PC-9 (cell line): ENCODE data around the gene GNGT1. TPM values are rescaled to one million over a fixed set of nuclear protein-coding genes. Genes with fewer than 3 reads are reported as not detected.

Experiments used
- BruUV-seq: library from RNA; stranded (reverse); fragments of 400-500 nt; replicated peaks from 2 replicates; lab custom pipeline; 2021; lab: Mats Ljungman, UMichigan
- CTCF ChIA-PET: fragments of 300-600 bp; sonication (Branson Sonifier 250); formaldehyde crosslinking; loops from one replicate; lab custom pipeline; 2022; ENCODE audit warnings: antibody characterized with exemption; lab: Charles Lee
- POLR2A ChIA-PET: fragments of 300-600 bp; sonication (Branson Sonifier 250); formaldehyde crosslinking; loops from one replicate; lab custom pipeline; 2022; ENCODE audit warnings: antibody characterized with exemption; ENCODE audit not compliant: unreplicated experiment; lab: Charles Lee
- DNase-seq, 2 experiments: peaks; one replicate each; pipeline versions ENCODE4 v3.0.0 to v3.0.0-alpha.2; 2015 to 2022; ENCODE audit warnings: mixed read lengths in 1 of 2
- H2AFZ ChIP-seq: fragments of 200-600 bp; sonication (generic); 2 replicates; pipeline ENCODE4 v1.8.1; 2017; ENCODE audit warnings: antibody characterized with exemption
- H3F3A ChIP-seq: fragments of 200-600 bp; sonication (generic); 2 replicates; pipeline ENCODE4 v1.8.1; 2017; ENCODE audit warnings: antibody characterized with exemption, mild to moderate bottlenecking, low read depth; ENCODE audit not compliant: insufficient read depth
- H3K27ac ChIP-seq: fragments of 200-600 bp; sonication (generic); 2 replicates; pipeline ENCODE4 v1.6.1; 2016; ENCODE audit warnings: mixed run types
- H3K27me3 ChIP-seq: fragments of 200-600 bp; sonication (generic); 2 replicates; pipeline ENCODE4 v1.6.1; 2016; ENCODE audit warnings: low read depth, mixed run types; ENCODE audit not compliant: insufficient read depth
- H3K36me3 ChIP-seq: fragments of 200-600 bp; sonication (generic); 2 replicates; pipeline ENCODE4 v1.6.1; 2016; ENCODE audit warnings: low read depth, mixed run types
- H3K4me1 ChIP-seq: fragments of 200-600 bp; sonication (generic); replicated peaks from 2 replicates; pipeline ENCODE4 v1.6.1; 2016; ENCODE audit warnings: mixed run types; ENCODE audit not compliant: insufficient read depth
- H3K4me2 ChIP-seq: fragments of 200-600 bp; sonication (generic); 2 replicates; pipeline ENCODE4 v1.6.1; 2017; ENCODE audit warnings: mixed run types
- H3K4me3 ChIP-seq: fragments of 200-600 bp; sonication (generic); 2 replicates; pipeline ENCODE4 v1.6.1; 2016; ENCODE audit warnings: mixed run types
- H3K79me2 ChIP-seq: fragments of 200-600 bp; sonication (generic); 2 replicates; pipeline ENCODE4 v1.6.1; 2017; ENCODE audit warnings: low read depth, mixed run types
- H3K9me2 ChIP-seq: fragments of 200-600 bp; sonication (generic); 2 replicates; pipeline ENCODE4 v1.8.1; 2017; ENCODE audit warnings: mild to moderate bottlenecking; ENCODE audit not compliant: insufficient read depth
- H3K9me3 ChIP-seq: fragments of 200-600 bp; sonication (generic); 2 replicates; pipeline ENCODE4 v1.8.1; 2016; ENCODE audit warnings: low read depth; ENCODE audit not compliant: insufficient read depth
- H4K20me1 ChIP-seq: fragments of 200-600 bp; sonication (generic); 2 replicates; pipeline ENCODE4 v1.8.1; 2017; ENCODE audit not compliant: insufficient read depth
- CTCF ChIP-seq: fragments of 200-600 bp; sonication (generic); conservative IDR thresholded peaks from 2 replicates; pipeline ENCODE4 v1.6.1; 2017; ENCODE audit warnings: mixed run types, antibody characterized with exemption, mild to moderate bottlenecking, moderate library complexity
- EZH2 ChIP-seq: fragments of 200-600 bp; sonication (generic); IDR thresholded peaks from 2 replicates; pipeline ENCODE4 v1.8.0; 2017; ENCODE audit warnings: antibody characterized with exemption, low read depth
- intact Hi-C: fragments of 100-400 bp; cut with micrococcal nuclease; formaldehyde crosslinking; loops from one replicate; pipeline ENCODE4 v1.10.0; 2022; ENCODE audit not compliant: unreplicated experiment
- total RNA-seq: library from RNA; stranded (reverse); gene quantifications from 2 replicates; pipeline ENCODE4 v1.2.3, GENCODE V29; 2021

GNGT1 gene
- total RNA-seq, 1 experiment from 2014 or later = not detected

- Histone ChIP-seq H3K4me2 (no peak overlapping the region), H2AFZ (no peak overlapping the region), H3K27me3 (no peaks in the 10 kb centered on the region), H3K4me1 (no peaks in the 10 kb centered on the region), H3K4me3 (no peak overlapping the region), H3F3A (no peaks in the 10 kb centered on the region), H3K9me3 (no peaks in the 10 kb centered on the region), H3K79me2 (no peaks in the 10 kb centered on the region), H3K27ac (no peak overlapping the region), H4K20me1 (no peaks in the 10 kb centered on the region), H3K9me2 (no peaks in the 10 kb centered on the region), H3K36me3 (no peaks in the 10 kb centered on the region)
- CTCF ChIA-PET = no interaction called here
- TF ChIP-seq CTCF (no peak), EZH2 (no peak)
- intact Hi-C loops = no loop called here
- DNase-seq = no peak
- no TSS peak for BruUV-seq
- POLR2A ChIA-PET = no interaction called here
These were observed 28.7 kb downstream of the GNGT1 start for GRCh38 chr7:93935102-93935501.

DNA sequence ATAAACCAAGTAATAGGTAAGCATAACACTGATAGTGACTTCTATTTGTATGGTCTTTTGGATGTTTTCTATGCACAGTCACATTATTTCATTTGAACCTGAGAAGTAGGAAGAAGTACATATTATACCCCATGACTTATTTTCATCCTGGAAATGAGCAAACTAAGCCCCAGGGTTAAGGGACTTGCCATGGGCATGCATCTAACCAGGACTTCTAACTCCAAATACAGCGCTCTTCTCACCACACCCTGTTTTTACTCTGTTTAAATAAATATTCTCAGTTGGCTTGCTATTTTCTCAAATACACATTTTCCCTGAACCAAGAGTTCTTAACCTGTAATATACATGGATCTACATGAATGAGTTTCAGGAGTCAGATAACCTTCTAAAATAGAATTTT lies 31.5 kb downstream of the GNGT1 start:
- CTCF ChIA-PET = no interaction called here
- no peaks in the 10 kb centered on the region for H3K27me3 ChIP-seq
- H2AFZ ChIP-seq = no peak overlapping the region
- no peak for DNase-seq
- no peak overlapping the region for H3K4me3 ChIP-seq
- POLR2A ChIA-PET = no interaction called here
- no peaks in the 10 kb centered on the region for H3K4me1 ChIP-seq
- no peak overlapping the region for H3K4me2 ChIP-seq
- no peaks in the 10 kb centered on the region for H3F3A ChIP-seq
- H3K9me3 ChIP-seq = no peaks in the 10 kb centered on the region
- no peaks in the 10 kb centered on the region for H3K36me3 ChIP-seq
- no peaks in the 10 kb centered on the region for H3K79me2 ChIP-seq
- TF ChIP-seq CTCF = no peak
- no peak for TF ChIP-seq EZH2
- H3K9me2 ChIP-seq = no peaks in the 10 kb centered on the region
- no peaks in the 10 kb centered on the region for H4K20me1 ChIP-seq
- intact Hi-C loops = no loop called here
- no peak overlapping the region for H3K27ac ChIP-seq
- no TSS peak for BruUV-seq

- no peaks in the 10 kb centered on the region for H4K20me1 ChIP-seq
- no peaks in the 10 kb centered on the region for H3K36me3 ChIP-seq
- intact Hi-C loops = no loop called here
- no peak overlapping the region for H3K27ac ChIP-seq
- no peaks in the 10 kb centered on the region for H3K9me2 ChIP-seq
- no peaks in the 10 kb centered on the region for H3K9me3 ChIP-seq
- no peak overlapping the region for H3K4me3 ChIP-seq
- no peak overlapping the region for H3K4me2 ChIP-seq
- ChIA-PET POLR2A (no interaction called here), CTCF (no interaction called here)
- H3K79me2 ChIP-seq = no peaks in the 10 kb centered on the region
- no peaks in the 10 kb centered on the region for H3K4me1 ChIP-seq
- no TSS peak for BruUV-seq
- no peak for DNase-seq
- H3F3A ChIP-seq = no peaks in the 10 kb centered on the region
- no peaks in the 10 kb centered on the region for H3K27me3 ChIP-seq
- no peak overlapping the region for H2AFZ ChIP-seq
- TF ChIP-seq CTCF = no peak
- no peak for TF ChIP-seq EZH2
These were observed 31.9 kb downstream of the GNGT1 start for GRCh38 chr7:93938293-93938692.
